Measurements from ENCODE around the gene HARS2.
A peak's percentile ranks its signal among the peaks of the same experiment; 100 is the strongest.
"Not testable (repeated sequence)": the region's sequence is repeated elsewhere in the genome, so short reads cannot be mapped to it uniquely, and the experiment has no call there.

The HARS2 gene

GRCh38 chr5:140696891-140697492, 5.7 kb downstream of the HARS2 start:
- Histone ChIP-seq H3K27me3 (ENCODE audit: control insufficient read depth, insufficient read depth, low read length, poor library complexity, severe bottlenecking) (no peaks in the 10 kb centered on the region), H3K36me3 (ENCODE audit: control insufficient read depth, insufficient read depth, low read length) (peaks cover 34% of the 10 kb centered on the region), H3K27ac (ENCODE audit: insufficient read depth, low read depth, low read length, poor library complexity, severe bottlenecking) (no peak overlapping the region), H3K9me3 (ENCODE audit: control insufficient read depth, low read length) (no peaks in the 10 kb centered on the region), H3K4me1 (ENCODE audit: control insufficient read depth, insufficient read depth, low read length) (peaks cover 6% of the 10 kb centered on the region), H3K4me3 (ENCODE audit: insufficient read depth, low read depth, low read length) (no peak overlapping the region)
- 92 to 95% methylated on average over 4 of the region's 4 CpGs for WGBS, 2 experiments

GRCh38 chr5:140700177-140701144, 9.2 kb downstream of the HARS2 start, which contains the start of gene ZMAT2:
Gene ZMAT2 (plus strand): TSS chr5:140700447. CDS start chr5:140700461, 14 bp downstream.
- 4 to 5% methylated on average over 44 of the region's 44 CpGs for WGBS, 2 experiments
- H3K4me3 ChIP-seq (ENCODE audit: insufficient read depth, low read depth, low read length) = peak within 1 kb of the TSS; percentile 96
- H3K36me3 ChIP-seq (ENCODE audit: control insufficient read depth, insufficient read depth, low read length) = peaks cover 45% of the 10 kb centered on the region
- no peaks in the 10 kb centered on the region for H3K9me3 ChIP-seq (ENCODE audit: control insufficient read depth, low read length)
- no peaks in the 10 kb centered on the region for H3K27me3 ChIP-seq (ENCODE audit: control insufficient read depth, insufficient read depth, low read length, poor library complexity, severe bottlenecking)
- H3K4me1 ChIP-seq (ENCODE audit: control insufficient read depth, insufficient read depth, low read length) = peaks cover 6% of the 10 kb centered on the region
- H3K27ac ChIP-seq (ENCODE audit: insufficient read depth, low read depth, low read length, poor library complexity, severe bottlenecking) = no peak within 1 kb of the TSS

GRCh38 chr5:140707812-140708211, 16.6 kb downstream of the HARS2 start:
- 95 to 96% methylated on average over 4 of the region's 4 CpGs for WGBS, 2 experiments
- no peaks in the 10 kb centered on the region for H3K4me1 ChIP-seq (ENCODE audit: control insufficient read depth, insufficient read depth, low read length)
- H3K27ac ChIP-seq (ENCODE audit: insufficient read depth, low read depth, low read length, poor library complexity, severe bottlenecking) = no peak overlapping the region
- H3K36me3 ChIP-seq (ENCODE audit: control insufficient read depth, insufficient read depth, low read length) = peaks cover 26% of the 10 kb centered on the region
- no peaks in the 10 kb centered on the region for H3K9me3 ChIP-seq (ENCODE audit: control insufficient read depth, low read length)
- H3K27me3 ChIP-seq (ENCODE audit: control insufficient read depth, insufficient read depth, low read length, poor library complexity, severe bottlenecking) = peaks cover 15% of the 10 kb centered on the region
- H3K4me3 ChIP-seq (ENCODE audit: insufficient read depth, low read depth, low read length) = no peak overlapping the region

GRCh38 chr5:140708787-140709186, 17.5 kb downstream of the HARS2 start:
- not testable (repeated sequence) for H3K27ac ChIP-seq (ENCODE audit: insufficient read depth, low read depth, low read length, poor library complexity, severe bottlenecking); H3K4me3 ChIP-seq (ENCODE audit: insufficient read depth, low read depth, low read length); H3K9me3 ChIP-seq (ENCODE audit: control insufficient read depth, low read length); H3K4me1 ChIP-seq (ENCODE audit: control insufficient read depth, insufficient read depth, low read length)
- peaks cover 15% of the 10 kb centered on the region for H3K27me3 ChIP-seq (ENCODE audit: control insufficient read depth, insufficient read depth, low read length, poor library complexity, severe bottlenecking)
- H3K36me3 ChIP-seq (ENCODE audit: control insufficient read depth, insufficient read depth, low read length) = peaks cover 24% of the 10 kb centered on the region
- 93 to 95% methylated on average over 9 of the region's 9 CpGs for WGBS, 2 experiments

- H3K4me3 ChIP-seq (ENCODE audit: insufficient read depth, low read depth, low read length) = peak overlapping the region; percentile 34
- 4% methylated on average over 26 of the region's 27 CpGs for WGBS, 2 experiments
- H3K9me3 ChIP-seq (ENCODE audit: control insufficient read depth, low read length) = no peaks in the 10 kb centered on the region
- no peaks in the 10 kb centered on the region for H3K4me1 ChIP-seq (ENCODE audit: control insufficient read depth, insufficient read depth, low read length)
- peaks cover 6% of the 10 kb centered on the region for H3K36me3 ChIP-seq (ENCODE audit: control insufficient read depth, insufficient read depth, low read length)
- peaks cover 15% of the 10 kb centered on the region for H3K27me3 ChIP-seq (ENCODE audit: control insufficient read depth, insufficient read depth, low read length, poor library complexity, severe bottlenecking)
- no peak overlapping the region for H3K27ac ChIP-seq (ENCODE audit: insufficient read depth, low read depth, low read length, poor library complexity, severe bottlenecking)
Observed at GRCh38 chr5:140710899-140711552, 19.8 kb downstream of the HARS2 start.

- no peaks in the 10 kb centered on the region for H3K36me3 ChIP-seq (ENCODE audit: control insufficient read depth, insufficient read depth, low read length)
- no peaks in the 10 kb centered on the region for H3K9me3 ChIP-seq (ENCODE audit: control insufficient read depth, low read length)
- H3K4me3 ChIP-seq (ENCODE audit: insufficient read depth, low read depth, low read length) = no peak overlapping the region
- WGBS, 2 experiments = 100% methylated on average over 1 of the region's 1 CpG; no CpG with 5 or more reads in 1 of the 2 experiments
- H3K27me3 ChIP-seq (ENCODE audit: control insufficient read depth, insufficient read depth, low read length, poor library complexity, severe bottlenecking) = peaks cover 15% of the 10 kb centered on the region
- H3K4me1 ChIP-seq (ENCODE audit: control insufficient read depth, insufficient read depth, low read length) = no peaks in the 10 kb centered on the region
- H3K27ac ChIP-seq (ENCODE audit: insufficient read depth, low read depth, low read length, poor library complexity, severe bottlenecking) = no peak overlapping the region
Observed at GRCh38 chr5:140711794-140712193, 20.5 kb downstream of the HARS2 start.

GRCh38 chr5:140713562-140714094, 22.4 kb downstream of the HARS2 start:
- Histone ChIP-seq H3K4me3 (ENCODE audit: insufficient read depth, low read depth, low read length) (no peak overlapping the region), H3K9me3 (ENCODE audit: control insufficient read depth, low read length) (no peaks in the 10 kb centered on the region)

GRCh38 chr5:140716238-140716637, 25.0 kb downstream of the HARS2 start:
- H3K4me1 ChIP-seq (ENCODE audit: control insufficient read depth, insufficient read depth, low read length); H3K27me3 ChIP-seq (ENCODE audit: control insufficient read depth, insufficient read depth, low read length, poor library complexity, severe bottlenecking); H3K4me3 ChIP-seq (ENCODE audit: insufficient read depth, low read depth, low read length); H3K27ac ChIP-seq (ENCODE audit: insufficient read depth, low read depth, low read length, poor library complexity, severe bottlenecking); H3K36me3 ChIP-seq (ENCODE audit: control insufficient read depth, insufficient read depth, low read length); H3K9me3 ChIP-seq (ENCODE audit: control insufficient read depth, low read length): not testable (repeated sequence)
- 87 to 88% methylated on average over 2 of the region's 2 CpGs for WGBS, 2 experiments

More at GRCh38 chr5:140713562-140714094, 22.4 kb downstream of the HARS2 start:
- Histone ChIP-seq H3K4me1 (ENCODE audit: control insufficient read depth, insufficient read depth, low read length) (no peaks in the 10 kb centered on the region), H3K27ac (ENCODE audit: insufficient read depth, low read depth, low read length, poor library complexity, severe bottlenecking) (no peak overlapping the region), H3K36me3 (ENCODE audit: control insufficient read depth, insufficient read depth, low read length) (no peaks in the 10 kb centered on the region), H3K27me3 (ENCODE audit: control insufficient read depth, insufficient read depth, low read length, poor library complexity, severe bottlenecking) (peaks cover 15% of the 10 kb centered on the region)
- WGBS, 2 experiments = 85 to 89% methylated on average over 1 of the region's 1 CpG

- no peaks in the 10 kb centered on the region for H3K4me1 ChIP-seq (ENCODE audit: control insufficient read depth, insufficient read depth, low read length)
- no peak overlapping the region for H3K27ac ChIP-seq (ENCODE audit: insufficient read depth, low read depth, low read length, poor library complexity, severe bottlenecking)
Observed at GRCh38 chr5:140718266-140718592, 27.0 kb downstream of the HARS2 start.

GRCh38 chr5:140720738-140721137, 29.5 kb downstream of the HARS2 start:
- not testable (repeated sequence) for H3K27ac ChIP-seq (ENCODE audit: insufficient read depth, low read depth, low read length, poor library complexity, severe bottlenecking); H3K27me3 ChIP-seq (ENCODE audit: control insufficient read depth, insufficient read depth, low read length, poor library complexity, severe bottlenecking); H3K4me1 ChIP-seq (ENCODE audit: control insufficient read depth, insufficient read depth, low read length); H3K36me3 ChIP-seq (ENCODE audit: control insufficient read depth, insufficient read depth, low read length); H3K4me3 ChIP-seq (ENCODE audit: insufficient read depth, low read depth, low read length); H3K9me3 ChIP-seq (ENCODE audit: control insufficient read depth, low read length)
- WGBS, 2 experiments = 71 to 73% methylated on average over 6 of the region's 6 CpGs

More at GRCh38 chr5:140718266-140718592, 27.0 kb downstream of the HARS2 start:
- Histone ChIP-seq H3K9me3 (ENCODE audit: control insufficient read depth, low read length) (no peaks in the 10 kb centered on the region), H3K4me3 (ENCODE audit: insufficient read depth, low read depth, low read length) (no peak overlapping the region), H3K27me3 (ENCODE audit: control insufficient read depth, insufficient read depth, low read length, poor library complexity, severe bottlenecking) (no peaks in the 10 kb centered on the region), H3K36me3 (ENCODE audit: control insufficient read depth, insufficient read depth, low read length) (no peaks in the 10 kb centered on the region)
- 85 to 89% methylated on average over 7 of the region's 7 CpGs for WGBS, 2 experiments
